Testis (tissue), 2 donors: ENCODE data around the gene CAPG.

Experiments used
- POLR2A ChIP-seq: fragments of 450-650 bp; IDR thresholded peaks from one replicate; pipeline ENCODE4 v1.6.1; 2017; ENCODE audit warnings: antibody characterized with exemption, mild to moderate bottlenecking, moderate library complexity
- TF ChIP-seq, protein P1 (sequence below), 3 experiments: fragments of 450-650 bp in 2 of 3; fragments of 200-600 bp in 1 of 3; sonication (generic) in 1 of 3; IDR thresholded peaks; one replicate each; pipeline ENCODE4 v1.5.1; 2016 to 2019; ENCODE audit warnings: antibody characterized with exemption in 3 of 3, mild to moderate bottlenecking in 2 of 3, moderate library complexity in 1 of 3

GRCh38 chr2:85393836-85394235, 16.3 kb downstream of the CAPG start:
- TF ChIP-seq, protein P1, sequence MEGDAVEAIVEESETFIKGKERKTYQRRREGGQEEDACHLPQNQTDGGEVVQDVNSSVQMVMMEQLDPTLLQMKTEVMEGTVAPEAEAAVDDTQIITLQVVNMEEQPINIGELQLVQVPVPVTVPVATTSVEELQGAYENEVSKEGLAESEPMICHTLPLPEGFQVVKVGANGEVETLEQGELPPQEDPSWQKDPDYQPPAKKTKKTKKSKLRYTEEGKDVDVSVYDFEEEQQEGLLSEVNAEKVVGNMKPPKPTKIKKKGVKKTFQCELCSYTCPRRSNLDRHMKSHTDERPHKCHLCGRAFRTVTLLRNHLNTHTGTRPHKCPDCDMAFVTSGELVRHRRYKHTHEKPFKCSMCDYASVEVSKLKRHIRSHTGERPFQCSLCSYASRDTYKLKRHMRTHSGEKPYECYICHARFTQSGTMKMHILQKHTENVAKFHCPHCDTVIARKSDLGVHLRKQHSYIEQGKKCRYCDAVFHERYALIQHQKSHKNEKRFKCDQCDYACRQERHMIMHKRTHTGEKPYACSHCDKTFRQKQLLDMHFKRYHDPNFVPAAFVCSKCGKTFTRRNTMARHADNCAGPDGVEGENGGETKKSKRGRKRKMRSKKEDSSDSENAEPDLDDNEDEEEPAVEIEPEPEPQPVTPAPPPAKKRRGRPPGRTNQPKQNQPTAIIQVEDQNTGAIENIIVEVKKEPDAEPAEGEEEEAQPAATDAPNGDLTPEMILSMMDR (IDR thresholded peaks at IDR 0.05) = no peak
- no peak for TF ChIP-seq POLR2A
